Left ventricle myocardium superior (tissue), 1 donor: Measurements from ENCODE around the gene VCAN. TPM values are rescaled to one million over a fixed set of nuclear protein-coding genes. Genes with fewer than 3 reads are reported as not detected.

ENCODE experiments used
- ATAC-seq: fragments of 200-7000 bp; cut with Tn5 transposase; one replicate; pipeline ENCODE4 v1.9.1; 2020; ENCODE audit warnings: mild to moderate bottlenecking, moderate library complexity
- DNase-seq: peaks from one replicate; pipeline ENCODE4 v3.0.0-alpha.2; 2020
- intact Hi-C: fragments of 100-400 bp; cut with micrococcal nuclease; formaldehyde crosslinking; loops from one replicate; pipeline ENCODE4 v1.11.0; 2022
- total RNA-seq: library from RNA; stranded (reverse); fragmentation: NEBNext Ultra II Directional; extraction: Animal tissue kit (Norgen Biotek cat#: 25700); gene quantifications from one replicate; pipeline ENCODE4 v1.2.1, GENCODE V29; 2021
- donor health status: DM: no; HTN: yes; CAD: no; lungs with severe emphysema.

The VCAN gene
- total RNA-seq, 1 donor from 2014 or later = 16.9 TPM

DNA sequence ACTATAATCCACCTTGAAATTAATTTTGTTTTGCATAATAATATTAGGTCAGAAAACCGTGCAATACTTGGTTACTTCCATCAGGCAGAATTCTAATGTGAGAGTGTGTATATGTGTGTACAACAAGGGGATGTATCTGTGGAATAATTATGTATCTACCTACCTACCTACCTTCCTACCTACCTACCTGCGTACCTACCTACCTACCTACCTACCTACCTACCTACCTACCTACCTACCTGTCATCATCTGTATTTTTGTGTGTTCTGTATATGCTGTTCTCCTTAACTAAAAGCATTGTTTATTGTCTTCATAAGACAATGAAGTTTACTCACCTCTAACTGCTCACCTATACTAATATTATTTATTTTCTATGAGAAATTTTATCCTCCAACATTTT, 52.8 kb downstream of the VCAN start:
- DNase-seq (no peak), ATAC-seq (no peak)
- intact Hi-C loops = no loop called here

DNA sequence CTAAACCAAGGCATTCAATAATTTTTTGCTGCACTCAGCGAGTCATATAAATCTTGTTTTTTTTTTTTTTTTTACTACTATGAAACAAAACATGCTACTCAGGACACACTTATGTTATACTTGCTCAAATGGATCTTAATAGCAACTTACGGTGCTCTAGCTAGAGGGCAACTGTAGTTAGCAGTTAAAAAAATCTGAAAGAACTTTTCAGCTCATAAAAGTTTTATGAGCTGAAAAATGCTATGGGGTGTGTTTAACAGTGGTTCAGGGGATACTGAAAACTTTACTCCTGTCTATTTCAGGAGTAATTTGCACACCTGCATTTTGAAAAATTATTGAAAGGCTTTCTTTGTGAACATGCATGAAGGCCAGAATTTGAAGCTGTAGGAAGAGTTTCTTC, 53.4 kb downstream of the VCAN start:
- no peak for DNase-seq
- no peak for ATAC-seq
- intact Hi-C loops = no loop called here

DNA sequence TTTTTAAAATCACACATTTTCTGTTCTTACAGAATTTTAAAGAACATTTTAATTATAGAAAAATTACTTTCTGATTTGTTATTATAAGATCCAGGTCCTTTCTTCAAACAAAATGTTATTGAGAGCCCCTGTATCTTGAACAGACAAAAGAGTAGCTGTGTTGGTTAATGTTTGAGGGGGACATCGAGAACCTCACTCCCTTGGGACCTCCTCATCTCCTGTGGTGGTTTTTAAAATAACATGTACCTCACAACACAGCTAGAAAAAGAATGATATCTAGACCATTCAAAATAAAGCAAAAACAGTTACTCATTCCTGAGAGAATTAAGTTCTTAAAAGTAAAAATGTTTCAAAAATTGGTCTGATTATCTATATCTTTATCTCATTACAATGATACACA, 54.7 kb downstream of the VCAN start:
- no peak for DNase-seq
- intact Hi-C loops = no loop called here
- no peak for ATAC-seq

DNA sequence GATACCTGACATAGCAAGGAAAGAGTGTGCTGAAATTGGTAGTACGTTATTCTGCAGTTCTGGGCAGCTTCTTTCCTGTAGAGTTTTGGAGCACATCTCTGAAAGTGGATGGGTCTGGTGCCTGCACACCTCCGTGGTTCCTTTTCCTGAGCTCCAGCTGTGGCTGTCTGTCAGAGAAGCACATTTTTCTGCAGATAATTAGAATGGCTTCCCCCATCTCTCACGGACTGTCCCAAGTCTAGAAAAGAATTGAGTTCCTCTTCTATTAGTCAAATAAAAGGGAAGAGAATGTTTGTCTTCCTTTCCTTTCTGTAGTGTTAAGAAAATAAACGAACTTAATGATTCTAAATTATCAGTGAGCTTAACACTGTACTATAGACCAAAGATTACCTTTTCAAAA, 55.7 kb downstream of the VCAN start:
- intact Hi-C loops = no loop called here
- ATAC-seq (no peak), DNase-seq (no peak)

DNA sequence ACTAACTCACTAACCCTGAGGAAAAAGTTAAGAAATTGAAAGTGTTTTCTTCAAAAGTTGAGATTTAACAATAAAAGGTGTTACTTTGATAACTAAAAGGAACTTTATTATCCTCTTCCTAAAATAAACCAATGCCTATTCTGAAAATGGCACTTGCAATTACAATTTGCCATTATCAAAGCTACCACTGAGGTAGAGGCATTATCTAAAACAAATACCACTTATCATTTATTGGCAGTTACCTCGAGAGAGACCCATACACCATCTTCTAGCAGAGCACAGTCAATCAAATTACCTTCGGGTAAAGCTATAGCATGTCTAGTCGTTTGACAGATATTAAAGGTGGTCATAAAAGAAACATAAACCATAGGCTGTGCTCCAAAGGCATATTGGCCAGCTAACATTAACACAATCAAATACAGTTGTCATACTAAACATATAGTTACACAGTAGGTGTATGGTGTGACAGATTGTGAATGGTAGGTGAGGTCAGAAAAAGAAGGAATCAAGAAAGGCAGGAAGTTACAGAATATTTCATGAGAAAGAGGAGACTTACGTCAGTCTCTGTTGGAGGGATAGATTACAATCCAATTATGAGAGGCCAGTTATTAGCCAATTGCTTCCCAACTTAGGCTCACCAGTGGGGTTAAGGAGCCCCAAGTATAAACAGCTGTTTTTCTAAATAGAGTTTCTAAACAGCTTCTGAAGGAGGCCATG, 56.3 kb downstream of the VCAN start:
- ATAC-seq (no peak), DNase-seq (no peak)
- intact Hi-C loops = no loop called here

DNA sequence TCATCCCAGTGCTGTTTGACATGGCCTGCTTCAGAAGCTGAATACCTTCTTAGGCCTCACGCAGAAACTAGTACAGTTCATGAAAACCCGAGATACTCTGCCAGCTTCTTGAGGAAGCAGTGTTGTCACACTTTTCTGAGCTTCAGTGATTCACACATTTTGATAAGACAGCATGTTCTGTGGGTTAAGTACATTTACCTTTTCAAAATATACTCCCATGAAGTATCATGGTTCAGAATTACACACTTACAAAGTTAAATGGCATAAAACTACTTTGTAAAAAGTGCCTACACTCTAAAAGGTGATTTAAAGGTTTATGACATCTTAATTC, 56.9 kb downstream of the VCAN start:
- DNase-seq (no peak), ATAC-seq (no peak)
- intact Hi-C loops = no loop called here

DNA sequence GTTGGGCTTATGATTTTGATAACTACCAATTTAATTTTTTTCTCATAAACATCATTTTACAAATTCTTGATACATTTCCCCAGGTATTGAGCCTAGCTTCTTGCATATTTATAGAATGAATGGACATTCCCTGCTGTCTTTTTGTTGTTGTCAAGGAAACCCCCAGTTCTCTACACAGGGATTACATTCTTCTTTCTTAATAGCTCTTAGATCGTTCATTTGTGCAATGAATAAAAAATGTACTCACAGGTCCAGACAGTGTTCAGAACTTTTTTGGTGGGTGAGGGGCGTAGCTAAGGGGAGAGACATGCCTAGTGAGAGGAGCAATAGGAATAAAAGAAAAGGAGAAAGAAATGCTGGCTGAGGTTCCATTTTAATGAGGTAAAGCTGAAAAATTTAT, 58.6 kb downstream of the VCAN start:
- no peak for ATAC-seq
- no peak for DNase-seq
- intact Hi-C loops = no loop called here

DNA sequence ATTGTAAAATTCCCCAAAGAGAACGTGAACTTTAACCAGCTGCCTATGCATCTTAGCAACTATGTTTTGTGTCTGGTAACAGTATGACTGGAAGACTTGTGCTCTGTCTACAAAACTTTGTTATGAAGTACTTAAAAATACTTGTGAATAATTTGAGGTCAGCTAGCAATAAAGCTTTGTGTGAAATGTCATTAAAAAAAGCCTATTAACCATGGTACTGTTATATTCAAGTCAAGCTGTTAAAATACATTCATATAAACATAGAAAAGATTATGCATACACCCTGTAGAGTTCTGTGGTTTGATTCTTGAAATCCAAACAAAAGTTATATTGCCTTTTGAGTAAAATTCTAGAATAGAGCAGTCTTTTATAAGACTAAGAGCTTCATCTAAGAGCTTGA, 60.1 kb downstream of the VCAN start:
- ATAC-seq = no peak
- no peak for DNase-seq
- intact Hi-C loops = no loop called here

DNA sequence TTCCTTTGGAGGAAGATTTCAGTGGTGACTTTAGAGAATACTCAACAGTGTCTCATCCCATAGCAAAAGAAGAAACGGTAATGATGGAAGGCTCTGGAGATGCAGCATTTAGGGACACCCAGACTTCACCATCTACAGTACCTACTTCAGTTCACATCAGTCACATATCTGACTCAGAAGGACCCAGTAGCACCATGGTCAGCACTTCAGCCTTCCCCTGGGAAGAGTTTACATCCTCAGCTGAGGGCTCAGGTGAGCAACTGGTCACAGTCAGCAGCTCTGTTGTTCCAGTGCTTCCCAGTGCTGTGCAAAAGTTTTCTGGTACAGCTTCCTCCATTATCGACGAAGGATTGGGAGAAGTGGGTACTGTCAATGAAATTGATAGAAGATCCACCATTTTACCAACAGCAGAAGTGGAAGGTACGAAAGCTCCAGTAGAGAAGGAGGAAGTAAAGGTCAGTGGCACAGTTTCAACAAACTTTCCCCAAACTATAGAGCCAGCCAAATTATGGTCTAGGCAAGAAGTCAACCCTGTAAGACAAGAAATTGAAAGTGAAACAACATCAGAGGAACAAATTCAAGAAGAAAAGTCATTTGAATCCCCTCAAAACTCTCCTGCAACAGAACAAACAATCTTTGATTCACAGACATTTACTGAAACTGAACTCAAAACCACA, 67.4 kb downstream of the VCAN start:
- ATAC-seq (no peak), DNase-seq (no peak)
- intact Hi-C loops = no loop called here

DNA sequence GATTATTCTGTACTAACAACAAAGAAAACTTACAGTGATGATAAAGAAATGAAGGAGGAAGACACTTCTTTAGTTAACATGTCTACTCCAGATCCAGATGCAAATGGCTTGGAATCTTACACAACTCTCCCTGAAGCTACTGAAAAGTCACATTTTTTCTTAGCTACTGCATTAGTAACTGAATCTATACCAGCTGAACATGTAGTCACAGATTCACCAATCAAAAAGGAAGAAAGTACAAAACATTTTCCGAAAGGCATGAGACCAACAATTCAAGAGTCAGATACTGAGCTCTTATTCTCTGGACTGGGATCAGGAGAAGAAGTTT, 67.9 kb downstream of the VCAN start:
- ATAC-seq (no peak), DNase-seq (no peak)
- intact Hi-C loops = no loop called here

DNA sequence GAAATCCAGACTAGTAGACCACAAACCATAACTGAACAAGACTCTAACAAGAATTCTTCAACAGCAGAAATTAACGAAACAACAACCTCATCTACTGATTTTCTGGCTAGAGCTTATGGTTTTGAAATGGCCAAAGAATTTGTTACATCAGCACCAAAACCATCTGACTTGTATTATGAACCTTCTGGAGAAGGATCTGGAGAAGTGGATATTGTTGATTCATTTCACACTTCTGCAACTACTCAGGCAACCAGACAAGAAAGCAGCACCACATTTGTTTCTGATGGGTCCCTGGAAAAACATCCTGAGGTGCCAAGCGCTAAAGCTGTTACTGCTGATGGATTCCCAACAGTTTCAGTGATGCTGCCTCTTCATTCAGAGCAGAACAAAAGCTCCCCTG, 68.6 kb downstream of the VCAN start:
- ATAC-seq (peak; percentile 86), DNase-seq (no peak)
- intact Hi-C loops = loop anchor here (10.0 kb wide), 1 partner anchor 1195 kb away; no protein-coding TSS in a partner anchor

DNA sequence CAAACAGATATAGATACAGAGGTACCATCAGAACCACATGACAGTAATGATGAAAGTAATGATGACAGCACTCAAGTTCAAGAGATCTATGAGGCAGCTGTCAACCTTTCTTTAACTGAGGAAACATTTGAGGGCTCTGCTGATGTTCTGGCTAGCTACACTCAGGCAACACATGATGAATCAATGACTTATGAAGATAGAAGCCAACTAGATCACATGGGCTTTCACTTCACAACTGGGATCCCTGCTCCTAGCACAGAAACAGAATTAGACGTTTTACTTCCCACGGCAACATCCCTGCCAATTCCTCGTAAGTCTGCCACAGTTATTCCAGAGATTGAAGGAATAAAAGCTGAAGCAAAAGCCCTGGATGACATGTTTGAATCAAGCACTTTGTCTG, 69.2 kb downstream of the VCAN start:
- intact Hi-C loops = loop anchor here (10.0 kb wide), 1 partner anchor 1196 kb away; no protein-coding TSS in a partner anchor
- no peak for DNase-seq
- peak; percentile 66 for ATAC-seq

DNA sequence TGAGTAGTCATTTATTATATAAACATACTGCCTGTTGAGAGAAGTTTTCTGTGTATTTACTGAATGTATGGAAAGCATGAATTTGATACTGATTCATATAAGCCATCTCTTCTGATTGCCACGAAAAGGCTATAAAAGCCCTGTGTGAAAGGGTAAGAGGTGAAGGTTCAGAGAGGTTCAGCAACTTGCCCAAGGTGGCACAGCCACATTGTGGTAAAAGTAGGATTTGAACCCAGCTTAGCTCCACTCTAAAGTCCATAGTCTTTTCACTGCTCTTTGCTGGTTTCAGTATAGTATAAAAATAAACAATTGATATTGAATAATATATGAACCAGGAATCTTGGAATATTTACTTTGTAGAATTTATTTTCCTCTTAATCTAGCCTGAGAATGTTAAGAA, 71.3 kb downstream of the VCAN start:
- ATAC-seq (no peak), DNase-seq (no peak)
- intact Hi-C loops = loop anchor here (10.0 kb wide), 1 partner anchor 1198 kb away; no protein-coding TSS in a partner anchor

DNA sequence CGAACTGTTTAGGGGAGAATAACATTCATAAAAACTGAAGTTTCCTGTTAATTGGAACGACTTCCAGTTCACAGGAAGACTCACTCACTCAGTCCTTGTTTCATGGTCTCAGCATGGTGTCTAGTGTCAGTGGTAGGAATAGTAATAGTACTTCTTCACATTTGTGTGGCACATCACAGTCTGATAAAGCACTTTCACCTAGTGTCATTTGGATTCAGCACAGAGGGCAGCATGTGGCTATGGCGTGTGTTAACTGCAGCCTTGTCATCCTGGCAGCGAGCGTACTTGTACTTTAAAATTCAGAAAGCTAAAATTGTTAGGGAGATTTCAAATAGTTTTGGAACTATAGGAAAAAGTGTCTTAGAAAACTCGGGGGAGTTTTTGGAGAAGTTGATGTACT, 72.4 kb downstream of the VCAN start:
- intact Hi-C loops = loop anchor here (10.0 kb wide), 1 partner anchor 1199 kb away; no protein-coding TSS in a partner anchor
- no peak for ATAC-seq

DNA sequence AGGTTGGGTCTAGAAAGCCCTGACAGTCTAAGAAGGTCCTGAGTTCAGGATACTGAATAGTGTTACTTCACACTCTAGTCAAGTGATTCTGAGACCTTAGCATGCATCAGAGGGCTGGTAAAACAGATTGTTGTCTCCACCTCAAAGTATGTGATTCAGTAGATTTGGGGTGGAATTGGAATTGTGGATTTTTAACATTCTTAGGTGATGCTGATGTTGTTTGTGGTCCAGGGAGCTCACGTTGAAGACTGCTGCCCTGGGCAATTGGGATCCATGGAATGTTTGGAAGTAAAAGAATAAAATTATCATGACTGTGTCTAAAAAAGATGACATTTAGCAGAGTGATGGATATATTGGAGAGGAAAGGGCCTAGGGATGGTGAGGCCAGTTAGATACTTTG, 75.6 kb downstream of the VCAN start:
- intact Hi-C loops = loop anchor here (10.0 kb wide), 1 partner anchor 1202 kb away; no protein-coding TSS in a partner anchor
- no peak for ATAC-seq
- DNase-seq = no peak

More for the DNA sequence above, 72.4 kb downstream of the VCAN start:
- no peak for DNase-seq

DNA sequence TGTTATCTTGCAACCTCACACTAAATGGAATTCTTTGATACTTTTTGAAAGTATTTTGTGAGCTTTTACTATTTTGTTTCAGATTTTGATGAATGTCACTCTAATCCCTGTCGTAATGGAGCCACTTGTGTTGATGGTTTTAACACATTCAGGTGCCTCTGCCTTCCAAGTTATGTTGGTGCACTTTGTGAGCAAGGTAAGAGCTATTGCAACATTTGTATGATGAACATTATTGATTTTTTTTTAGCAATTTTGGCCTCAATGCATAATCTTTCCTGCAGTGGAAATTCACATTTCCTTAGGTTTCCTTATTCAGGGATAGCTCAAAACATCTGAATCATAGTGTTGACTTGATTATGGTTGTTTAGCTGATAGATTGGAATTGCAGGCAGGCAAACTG, 76.3 kb downstream of the VCAN start:
- DNase-seq (no peak), ATAC-seq (no peak)
- intact Hi-C loops = loop anchor here (10.0 kb wide), 1 partner anchor 1203 kb away; no protein-coding TSS in a partner anchor

DNA sequence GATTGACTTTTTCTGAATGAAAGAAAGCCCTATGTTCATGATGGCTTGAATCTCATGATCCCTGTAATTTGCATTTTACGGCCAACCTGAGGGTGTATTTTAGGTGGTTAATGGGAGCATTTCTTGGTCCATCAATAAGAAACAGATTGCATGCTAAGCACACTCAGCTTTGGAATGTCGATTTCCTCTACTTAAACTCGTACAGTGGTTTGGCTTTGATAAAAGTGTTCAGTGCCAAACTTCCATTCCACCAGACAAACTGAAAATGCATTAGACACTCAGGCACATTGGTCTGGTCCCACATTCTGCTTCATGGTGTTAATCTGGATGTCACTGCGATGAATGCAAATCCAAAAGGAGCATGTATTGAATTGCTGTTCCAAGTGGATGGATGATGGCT, 77.0 kb downstream of the VCAN start:
- no peak for ATAC-seq
- no peak for DNase-seq
- intact Hi-C loops = loop anchor here (10.0 kb wide), 1 partner anchor 1204 kb away; no protein-coding TSS in a partner anchor

DNA sequence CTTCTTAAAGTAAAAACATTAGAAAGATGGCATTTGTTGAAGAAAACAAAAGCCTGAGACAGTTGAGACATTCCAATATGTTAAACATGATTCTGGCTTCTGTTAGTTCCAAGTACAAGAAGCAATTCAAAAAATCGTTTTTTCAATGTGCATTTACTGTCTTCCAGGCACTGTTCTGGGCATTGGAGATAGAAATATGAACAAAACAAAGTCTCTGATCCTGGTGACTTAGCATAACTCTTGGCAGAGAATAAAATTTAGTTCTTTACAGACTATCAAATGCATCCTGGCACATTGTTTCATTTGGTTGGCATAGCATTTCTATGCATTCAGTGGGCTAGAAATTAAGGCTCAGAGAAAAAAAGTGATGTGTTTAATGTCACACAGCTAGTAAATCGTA, 77.5 kb downstream of the VCAN start:
- ATAC-seq (no peak), DNase-seq (no peak)
- intact Hi-C loops = loop anchor here (10.0 kb wide), 1 partner anchor 1204 kb away; no protein-coding TSS in a partner anchor

DNA sequence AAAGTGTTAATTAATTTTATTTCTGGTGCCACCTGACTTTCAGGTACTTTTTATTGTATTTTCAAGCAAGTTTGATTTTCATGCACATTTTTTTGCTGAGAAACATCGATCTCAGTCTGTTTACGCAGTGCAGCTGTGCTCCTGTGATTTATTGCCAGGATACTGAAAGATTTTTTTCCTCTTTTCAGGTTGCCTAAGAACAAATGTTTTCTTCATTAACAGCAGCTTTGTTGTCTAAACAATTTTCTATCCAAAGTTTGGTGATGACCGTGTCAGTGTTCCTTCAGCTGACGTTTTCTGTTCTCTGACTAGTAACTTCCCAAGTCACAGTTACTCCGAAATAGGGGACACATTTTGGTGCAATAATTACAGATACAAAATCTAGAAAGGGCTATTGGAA, 78.1 kb downstream of the VCAN start:
- intact Hi-C loops = loop anchor here (10.0 kb wide), 1 partner anchor 1205 kb away; no protein-coding TSS in a partner anchor
- ATAC-seq = no peak

DNA sequence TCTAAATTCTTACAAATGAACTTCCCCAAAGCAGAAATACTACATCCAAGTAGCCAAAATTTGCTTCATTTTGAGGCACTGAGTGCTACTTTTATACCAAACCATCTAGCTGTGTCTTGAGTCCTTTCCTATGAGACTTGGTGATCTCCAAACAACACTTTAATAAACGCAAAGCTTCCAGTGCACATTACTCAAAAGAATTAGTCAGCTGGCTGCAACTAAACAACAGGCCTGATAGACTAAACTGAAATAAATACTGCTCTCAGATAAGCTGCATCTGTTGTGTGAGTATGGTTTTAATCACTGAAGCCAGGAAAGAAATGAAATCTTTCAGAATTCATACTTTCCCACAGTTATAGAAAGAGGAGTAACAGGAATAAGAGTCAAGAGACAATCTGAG, 80.3 kb downstream of the VCAN start:
- intact Hi-C loops = no loop called here
- ATAC-seq (peak; percentile 72), DNase-seq (no peak)

More for the DNA sequence above, 78.1 kb downstream of the VCAN start:
- DNase-seq = no peak

DNA sequence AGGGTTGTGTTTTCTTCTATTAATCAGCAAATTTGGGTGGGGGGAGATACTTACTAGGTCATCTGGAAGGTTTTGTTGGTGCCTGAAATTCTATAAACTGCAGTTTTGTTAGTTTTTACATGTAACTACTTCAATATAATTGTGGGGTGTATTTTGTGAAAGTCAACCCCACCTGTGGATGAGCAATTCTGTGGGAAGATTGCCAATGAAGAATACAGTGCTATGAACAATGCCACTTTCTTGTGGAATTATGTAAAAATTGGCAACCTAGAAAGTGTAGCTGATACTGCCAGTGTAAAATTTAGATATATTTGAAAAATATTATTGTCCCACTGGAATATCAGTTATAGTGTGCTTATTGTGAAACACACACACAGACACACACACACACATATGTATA, 80.7 kb downstream of the VCAN start:
- ATAC-seq (no peak), DNase-seq (no peak)
- intact Hi-C loops = no loop called here
